ENCODE data around the gene TTC39A. TPM values are rescaled to one million over a fixed set of nuclear protein-coding genes. Genes with fewer than 3 reads are reported as not detected.

TTC39A gene
- total and polyA plus RNA-seq, 2 of the 13 experiments (the other 11 are each of a cell fraction or from before 2014, with no cell fraction given): 0.33 to 1.5 TPM

DNA sequence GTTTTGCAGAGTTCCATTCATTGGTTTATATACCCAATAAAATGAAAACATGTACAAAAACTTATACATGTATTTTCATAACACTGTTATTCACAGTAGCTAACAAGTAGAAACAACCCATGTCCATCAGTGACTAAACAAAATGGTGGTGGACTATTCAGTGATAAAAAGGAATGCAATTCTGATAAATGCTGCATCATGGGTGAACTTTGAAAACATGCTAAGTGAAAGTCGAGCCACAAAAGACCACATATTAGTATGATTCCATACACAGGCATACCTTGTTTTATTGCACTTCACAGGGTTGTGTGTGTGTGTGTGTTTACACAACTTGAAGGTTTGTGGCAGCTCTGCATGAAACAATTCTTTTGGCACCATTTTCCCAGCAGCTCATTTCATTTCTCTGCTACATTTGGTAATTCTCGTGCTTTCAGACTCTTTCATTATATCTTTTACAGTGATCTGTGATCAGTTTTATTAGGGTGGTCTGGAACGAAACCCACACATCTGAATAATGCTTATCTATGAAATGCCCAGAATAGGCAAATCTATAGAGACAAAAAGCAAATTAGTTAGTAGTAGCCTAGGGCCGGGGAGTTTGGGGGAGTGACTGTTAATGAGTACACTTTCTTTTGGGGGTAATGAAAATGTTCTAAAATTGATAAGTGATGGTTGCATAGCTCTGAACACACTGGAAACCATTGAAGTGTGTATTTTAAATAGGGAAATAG, 67.0 kb downstream of the TTC39A start (continued):
- TF ChIP-seq, protein P1, sequence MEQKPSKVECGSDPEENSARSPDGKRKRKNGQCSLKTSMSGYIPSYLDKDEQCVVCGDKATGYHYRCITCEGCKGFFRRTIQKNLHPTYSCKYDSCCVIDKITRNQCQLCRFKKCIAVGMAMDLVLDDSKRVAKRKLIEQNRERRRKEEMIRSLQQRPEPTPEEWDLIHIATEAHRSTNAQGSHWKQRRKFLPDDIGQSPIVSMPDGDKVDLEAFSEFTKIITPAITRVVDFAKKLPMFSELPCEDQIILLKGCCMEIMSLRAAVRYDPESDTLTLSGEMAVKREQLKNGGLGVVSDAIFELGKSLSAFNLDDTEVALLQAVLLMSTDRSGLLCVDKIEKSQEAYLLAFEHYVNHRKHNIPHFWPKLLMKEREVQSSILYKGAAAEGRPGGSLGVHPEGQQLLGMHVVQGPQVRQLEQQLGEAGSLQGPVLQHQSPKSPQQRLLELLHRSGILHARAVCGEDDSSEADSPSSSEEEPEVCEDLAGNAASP (CRISPR knock-in tag; IDR thresholded peaks at IDR 0.05; ENCODE audit: borderline replicate concordance): no peak
- TF ChIP-seq, protein P2, sequence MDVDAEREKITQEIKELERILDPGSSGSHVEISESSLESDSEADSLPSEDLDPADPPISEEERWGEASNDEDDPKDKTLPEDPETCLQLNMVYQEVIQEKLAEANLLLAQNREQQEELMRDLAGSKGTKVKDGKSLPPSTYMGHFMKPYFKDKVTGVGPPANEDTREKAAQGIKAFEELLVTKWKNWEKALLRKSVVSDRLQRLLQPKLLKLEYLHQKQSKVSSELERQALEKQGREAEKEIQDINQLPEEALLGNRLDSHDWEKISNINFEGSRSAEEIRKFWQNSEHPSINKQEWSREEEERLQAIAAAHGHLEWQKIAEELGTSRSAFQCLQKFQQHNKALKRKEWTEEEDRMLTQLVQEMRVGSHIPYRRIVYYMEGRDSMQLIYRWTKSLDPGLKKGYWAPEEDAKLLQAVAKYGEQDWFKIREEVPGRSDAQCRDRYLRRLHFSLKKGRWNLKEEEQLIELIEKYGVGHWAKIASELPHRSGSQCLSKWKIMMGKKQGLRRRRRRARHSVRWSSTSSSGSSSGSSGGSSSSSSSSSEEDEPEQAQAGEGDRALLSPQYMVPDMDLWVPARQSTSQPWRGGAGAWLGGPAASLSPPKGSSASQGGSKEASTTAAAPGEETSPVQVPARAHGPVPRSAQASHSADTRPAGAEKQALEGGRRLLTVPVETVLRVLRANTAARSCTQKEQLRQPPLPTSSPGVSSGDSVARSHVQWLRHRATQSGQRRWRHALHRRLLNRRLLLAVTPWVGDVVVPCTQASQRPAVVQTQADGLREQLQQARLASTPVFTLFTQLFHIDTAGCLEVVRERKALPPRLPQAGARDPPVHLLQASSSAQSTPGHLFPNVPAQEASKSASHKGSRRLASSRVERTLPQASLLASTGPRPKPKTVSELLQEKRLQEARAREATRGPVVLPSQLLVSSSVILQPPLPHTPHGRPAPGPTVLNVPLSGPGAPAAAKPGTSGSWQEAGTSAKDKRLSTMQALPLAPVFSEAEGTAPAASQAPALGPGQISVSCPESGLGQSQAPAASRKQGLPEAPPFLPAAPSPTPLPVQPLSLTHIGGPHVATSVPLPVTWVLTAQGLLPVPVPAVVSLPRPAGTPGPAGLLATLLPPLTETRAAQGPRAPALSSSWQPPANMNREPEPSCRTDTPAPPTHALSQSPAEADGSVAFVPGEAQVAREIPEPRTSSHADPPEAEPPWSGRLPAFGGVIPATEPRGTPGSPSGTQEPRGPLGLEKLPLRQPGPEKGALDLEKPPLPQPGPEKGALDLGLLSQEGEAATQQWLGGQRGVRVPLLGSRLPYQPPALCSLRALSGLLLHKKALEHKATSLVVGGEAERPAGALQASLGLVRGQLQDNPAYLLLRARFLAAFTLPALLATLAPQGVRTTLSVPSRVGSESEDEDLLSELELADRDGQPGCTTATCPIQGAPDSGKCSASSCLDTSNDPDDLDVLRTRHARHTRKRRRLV (CRISPR knock-in tag; IDR thresholded peaks at IDR 0.05): no peak
- no peak for TF ChIP-seq PHB2 (IDR thresholded peaks at IDR 0.05; ENCODE audit: partially characterized antibody)
- TF ChIP-seq REL (CRISPR knock-in tag; conservative IDR thresholded peaks at IDR 0.05): no peak
- no peak for TF ChIP-seq PHF21A (CRISPR knock-in tag; IDR thresholded peaks at IDR 0.05)
- no peak for TF ChIP-seq ZNF430 (CRISPR knock-in tag; IDR thresholded peaks at IDR 0.05)
- TF ChIP-seq, protein P3, sequence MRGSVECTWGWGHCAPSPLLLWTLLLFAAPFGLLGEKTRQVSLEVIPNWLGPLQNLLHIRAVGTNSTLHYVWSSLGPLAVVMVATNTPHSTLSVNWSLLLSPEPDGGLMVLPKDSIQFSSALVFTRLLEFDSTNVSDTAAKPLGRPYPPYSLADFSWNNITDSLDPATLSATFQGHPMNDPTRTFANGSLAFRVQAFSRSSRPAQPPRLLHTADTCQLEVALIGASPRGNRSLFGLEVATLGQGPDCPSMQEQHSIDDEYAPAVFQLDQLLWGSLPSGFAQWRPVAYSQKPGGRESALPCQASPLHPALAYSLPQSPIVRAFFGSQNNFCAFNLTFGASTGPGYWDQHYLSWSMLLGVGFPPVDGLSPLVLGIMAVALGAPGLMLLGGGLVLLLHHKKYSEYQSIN (CRISPR knock-in tag; IDR thresholded peaks at IDR 0.05; ENCODE audit: borderline replicate concordance): no peak
